Adrenal gland (tissue), 5 donors: ENCODE results near the gene FAM234A.

Experiments
- CTCF ChIP-seq, 6 experiments: fragments of 450-650 bp in 4 of 6; fragments of 200-600 bp in 2 of 6; sonication (generic) in 1 of 6; IDR thresholded peaks; 1 replicate in 5 of 6; 2 replicates in 1 of 6; pipeline versions ENCODE4 v1.5.1 to v1.8.0; 2016 to 2021; ENCODE audit warnings: antibody characterized with exemption in 6 of 6, mild to moderate bottlenecking in 2 of 6, moderate library complexity in 1 of 6
- POLR2A ChIP-seq, 2 donors: fragments of 450-650 bp; IDR thresholded peaks; one replicate each; pipeline ENCODE4 v1.6.1; 2017; ENCODE audit warnings: antibody characterized with exemption in 2 of 2, mild to moderate bottlenecking in 2 of 2, moderate library complexity in 1 of 2
- donor health status: DM: no; HTN: no; CAD: no.

- no peak for TF ChIP-seq POLR2A (IDR thresholded peaks at IDR 0.05)
- no peak for TF ChIP-seq CTCF (IDR thresholded peaks at IDR 0.05)
Observed at GRCh38 chr16:247027-247426, 12.4 kb downstream of the FAM234A start.
